RWPE2 (cell line): ENCODE results near the gene ADM.
A peak's percentile ranks its signal among the peaks of the same experiment; 100 is the strongest.

ENCODE experiments used
- ATAC-seq: fragments of 200-7000 bp; cut with Tn5 transposase; 3 replicates; pipeline ENCODE4 v1.9.1; 2021; ENCODE audit warnings: low read depth
- DNase-seq: peaks from one replicate; pipeline ENCODE4 v3.0.0-alpha.2; 2020; ENCODE audit warnings: low spot score
- H3K27ac ChIP-seq: fragments of 450-650 bp; 2 replicates; pipeline ENCODE4 v1.5.1; 2017; ENCODE audit warnings: mild to moderate bottlenecking; ENCODE audit not compliant: poor library complexity, severe bottlenecking
- H3K27me3 ChIP-seq: fragments of 250-450 bp; sonication (Bioruptor Pico); 2 replicates; pipeline ENCODE4 v1.5.1; 2021; ENCODE audit warnings: mild to moderate bottlenecking, moderate library complexity; ENCODE audit not compliant: insufficient read depth, poor library complexity, severe bottlenecking
- H3K36me3 ChIP-seq: fragments of 250-450 bp; sonication (Bioruptor Pico); 2 replicates; pipeline ENCODE4 v1.5.1; 2020; ENCODE audit warnings: low read depth, mild to moderate bottlenecking, moderate library complexity
- H3K4me1 ChIP-seq: fragments of 250-450 bp; sonication (Bioruptor Pico); 2 replicates; pipeline ENCODE4 v1.5.1; 2021; ENCODE audit warnings: mild to moderate bottlenecking, moderate library complexity; ENCODE audit not compliant: insufficient read depth, poor library complexity, severe bottlenecking
- H3K4me3 ChIP-seq: fragments of 250-450 bp; sonication (Bioruptor Pico); 2 replicates; pipeline ENCODE4 v1.5.1; 2021; ENCODE audit warnings: mild to moderate bottlenecking, moderate library complexity; ENCODE audit not compliant: severe bottlenecking
- H3K9me3 ChIP-seq: fragments of 250-450 bp; sonication (Bioruptor Pico); 2 replicates; pipeline ENCODE4 v1.5.1; 2021; ENCODE audit warnings: mild to moderate bottlenecking, moderate library complexity; ENCODE audit not compliant: severe bottlenecking
- TF ChIP-seq, protein P1 (sequence below): fragments of 450-650 bp; IDR thresholded peaks from one replicate; pipeline ENCODE4 v1.5.1; 2017; ENCODE audit warnings: mild to moderate bottlenecking, moderate library complexity; ENCODE audit not compliant: poor library complexity, severe bottlenecking

ADM gene

DNA sequence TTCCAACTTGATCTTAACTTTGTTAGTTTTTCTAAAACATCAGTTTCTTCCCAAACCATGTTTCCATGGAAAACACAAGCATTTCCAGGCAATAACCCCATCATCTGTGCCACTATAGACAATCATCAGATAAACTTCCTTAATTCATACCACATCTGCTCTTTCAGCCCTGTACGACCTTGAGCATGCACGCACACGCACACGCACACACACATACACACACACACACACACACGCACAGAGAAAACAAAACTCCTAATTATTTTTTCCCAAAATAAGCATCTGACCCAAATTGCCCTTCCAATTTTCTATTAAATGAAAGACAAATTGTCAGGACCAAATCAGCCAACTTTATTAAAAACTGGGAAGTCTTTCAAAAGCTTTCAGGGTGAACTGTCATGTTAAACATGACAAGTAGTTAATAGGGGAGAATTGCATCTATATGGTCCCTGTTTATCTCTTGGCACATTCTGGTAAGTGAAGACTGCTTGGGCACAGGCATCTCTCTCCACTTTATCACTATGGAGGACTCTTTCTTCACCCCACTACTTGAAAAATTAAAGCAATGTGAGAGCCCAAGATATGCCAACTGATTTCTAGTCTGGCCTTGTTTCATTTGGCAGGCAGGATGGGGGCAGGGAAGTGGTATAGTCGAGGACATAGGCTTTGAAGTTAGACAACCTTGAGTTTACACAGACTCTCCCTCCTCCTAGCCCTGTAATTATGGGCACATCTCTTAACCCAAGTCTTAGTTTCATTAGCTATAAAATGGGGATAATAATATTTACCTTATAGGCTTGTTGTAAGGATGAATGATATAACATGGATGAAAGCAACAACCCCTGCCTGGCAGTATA lies 15.1 kb downstream of the ADM start:
- H3K9me3 ChIP-seq: no peaks in the 10 kb centered on the region
- no peak overlapping the region for H3K4me3 ChIP-seq
- H3K27ac ChIP-seq: no peak overlapping the region
- ATAC-seq (no peak), DNase-seq (no peak)
- TF ChIP-seq, protein P1, sequence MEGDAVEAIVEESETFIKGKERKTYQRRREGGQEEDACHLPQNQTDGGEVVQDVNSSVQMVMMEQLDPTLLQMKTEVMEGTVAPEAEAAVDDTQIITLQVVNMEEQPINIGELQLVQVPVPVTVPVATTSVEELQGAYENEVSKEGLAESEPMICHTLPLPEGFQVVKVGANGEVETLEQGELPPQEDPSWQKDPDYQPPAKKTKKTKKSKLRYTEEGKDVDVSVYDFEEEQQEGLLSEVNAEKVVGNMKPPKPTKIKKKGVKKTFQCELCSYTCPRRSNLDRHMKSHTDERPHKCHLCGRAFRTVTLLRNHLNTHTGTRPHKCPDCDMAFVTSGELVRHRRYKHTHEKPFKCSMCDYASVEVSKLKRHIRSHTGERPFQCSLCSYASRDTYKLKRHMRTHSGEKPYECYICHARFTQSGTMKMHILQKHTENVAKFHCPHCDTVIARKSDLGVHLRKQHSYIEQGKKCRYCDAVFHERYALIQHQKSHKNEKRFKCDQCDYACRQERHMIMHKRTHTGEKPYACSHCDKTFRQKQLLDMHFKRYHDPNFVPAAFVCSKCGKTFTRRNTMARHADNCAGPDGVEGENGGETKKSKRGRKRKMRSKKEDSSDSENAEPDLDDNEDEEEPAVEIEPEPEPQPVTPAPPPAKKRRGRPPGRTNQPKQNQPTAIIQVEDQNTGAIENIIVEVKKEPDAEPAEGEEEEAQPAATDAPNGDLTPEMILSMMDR: no peak
- no peaks in the 10 kb centered on the region for H3K27me3 ChIP-seq
- H3K4me1 ChIP-seq: peaks cover 6% of the 10 kb centered on the region
- H3K36me3 ChIP-seq: no peaks in the 10 kb centered on the region

DNA sequence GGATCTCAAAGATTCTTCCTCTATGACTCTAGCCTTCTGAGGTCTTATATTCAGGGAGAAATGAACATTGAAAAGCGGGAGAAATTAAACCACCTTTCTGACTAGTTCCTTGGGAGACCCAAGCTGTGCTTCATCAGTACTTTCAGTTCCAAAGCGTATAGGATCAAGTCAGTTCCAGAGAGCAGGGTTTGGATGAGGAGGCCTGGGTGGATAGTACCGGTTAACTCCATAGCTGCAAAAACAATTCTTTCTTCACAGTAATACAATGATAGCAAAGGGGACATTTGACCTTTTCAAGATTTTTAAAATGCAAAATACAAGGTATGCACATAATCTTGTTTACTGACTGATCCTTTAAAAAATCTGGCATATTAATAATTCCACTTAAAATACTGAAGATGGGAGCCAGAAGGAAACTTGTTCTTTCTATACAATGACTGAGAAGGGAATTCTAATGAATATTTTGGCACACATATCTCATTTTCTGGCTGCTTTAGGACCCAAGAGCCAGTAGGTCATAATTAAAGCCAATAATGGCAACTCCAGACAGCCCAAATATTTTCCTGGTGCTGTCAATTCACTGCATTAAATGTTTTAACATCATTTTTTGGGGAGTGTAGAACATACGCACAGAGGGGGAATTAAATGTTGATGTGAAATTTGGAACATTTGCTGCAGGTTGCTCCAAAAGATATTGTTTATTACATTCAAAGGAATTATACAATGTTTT lies 16.0 kb downstream of the ADM start:
- H3K4me3 ChIP-seq: no peak overlapping the region
- DNase-seq: no peak
- H3K27ac ChIP-seq: no peak overlapping the region
- H3K4me1 ChIP-seq: peaks cover 6% of the 10 kb centered on the region
- ATAC-seq: no peak
- no peaks in the 10 kb centered on the region for H3K9me3 ChIP-seq
- H3K27me3 ChIP-seq: no peaks in the 10 kb centered on the region
- H3K36me3 ChIP-seq: no peaks in the 10 kb centered on the region
- TF ChIP-seq, protein P1: no peak

DNA sequence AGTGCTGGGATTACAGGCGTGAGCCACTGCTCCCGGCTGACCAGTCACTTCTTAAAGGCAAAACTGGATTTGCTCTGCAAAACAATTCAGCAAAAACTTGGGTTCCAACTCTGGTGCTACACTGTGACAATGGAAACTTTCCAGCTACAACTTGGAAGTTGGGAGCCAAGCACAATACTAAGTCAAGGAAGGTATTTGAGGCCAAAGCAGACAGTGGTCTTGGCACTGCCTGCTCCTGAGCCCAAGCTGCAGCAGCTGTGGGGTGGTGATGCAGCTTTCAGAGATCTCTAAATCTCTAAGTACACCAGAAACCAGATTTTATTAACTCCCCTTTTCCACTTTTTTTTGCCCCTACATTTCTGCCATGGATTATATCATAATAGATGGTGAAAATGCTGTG lies 17.5 kb downstream of the ADM start:
- DNase-seq: no peak
- Histone ChIP-seq H3K4me3 (no peak overlapping the region), H3K27ac (no peak overlapping the region), H3K36me3 (no peaks in the 10 kb centered on the region), H3K4me1 (peaks cover 6% of the 10 kb centered on the region), H3K27me3 (no peaks in the 10 kb centered on the region), H3K9me3 (no peaks in the 10 kb centered on the region)
- TF ChIP-seq, protein P1: no peak
- no peak for ATAC-seq

DNA sequence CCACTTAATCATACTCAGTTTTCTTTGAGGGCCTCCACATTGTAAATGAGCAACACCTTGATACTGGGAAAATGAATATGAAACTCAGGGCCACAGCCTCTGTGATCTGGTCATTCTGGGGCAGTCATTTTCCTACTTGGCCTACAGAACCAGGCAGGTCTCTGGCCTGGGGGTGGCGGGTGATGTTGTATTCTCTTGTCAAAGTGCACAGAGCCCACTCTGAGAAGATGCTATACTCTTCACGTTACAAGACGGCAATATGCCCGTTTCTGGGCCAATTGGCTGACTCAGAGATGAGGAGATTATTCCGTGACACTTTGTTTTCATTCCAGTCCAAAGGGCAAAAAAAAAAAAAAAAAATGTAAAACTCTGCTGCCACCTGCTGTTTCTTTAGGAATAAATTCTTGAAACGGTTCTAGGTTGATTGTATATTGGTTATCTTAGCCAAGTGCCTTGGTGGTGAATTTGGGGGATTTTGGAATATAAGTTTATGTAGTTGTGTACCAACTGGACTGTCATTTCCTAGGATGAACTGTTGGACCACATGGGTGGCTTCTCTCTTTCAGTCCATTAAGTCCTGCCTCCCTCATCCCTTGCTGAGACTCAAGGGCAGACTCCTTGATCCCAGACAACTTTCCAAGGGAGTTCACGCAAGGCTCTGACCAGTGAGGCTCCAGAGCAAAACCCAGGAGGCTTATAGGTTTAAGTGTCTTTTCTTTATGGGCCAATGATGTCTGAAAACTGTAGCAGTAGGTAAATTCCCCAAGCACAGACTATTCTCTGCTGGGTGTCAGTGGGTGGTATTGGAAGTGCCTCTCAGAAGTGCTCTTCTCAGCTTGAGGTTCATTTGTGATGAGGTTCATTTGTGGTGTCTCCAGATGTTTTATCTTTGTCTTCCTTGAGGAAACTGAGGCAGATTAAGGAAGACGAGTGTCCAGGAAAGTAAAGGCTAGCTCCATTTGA lies 18.2 kb downstream of the ADM start:
- Histone ChIP-seq H3K36me3 (no peaks in the 10 kb centered on the region), H3K4me1 (peaks cover 6% of the 10 kb centered on the region), H3K27ac (no peak overlapping the region), H3K9me3 (no peaks in the 10 kb centered on the region), H3K27me3 (no peaks in the 10 kb centered on the region), H3K4me3 (no peak overlapping the region)
- no peak for DNase-seq
- TF ChIP-seq, protein P1: peak; percentile 78
- peak; percentile 77 for ATAC-seq
